Measurements from ENCODE around the gene RPS6KA2. TPM values are rescaled to one million over a fixed set of nuclear protein-coding genes. Genes with fewer than 3 reads are reported as not detected.

The RPS6KA2 gene
- total RNA-seq, 1 donor from 2014 or later = 33.7 TPM

GRCh38 chr6:166434336-166434735, 192.7 kb downstream of the RPS6KA2 start:
- Mint-ChIP-seq H3K4me1 (peaks cover 5% of the 10 kb centered on the region), H3K27ac (ENCODE audit: unreplicated experiment) (no peak overlapping the region), H3K36me3 (ENCODE audit: low read depth) (peaks cover 14% of the 10 kb centered on the region), H3K27me3 (ENCODE audit: low read depth) (no peaks in the 10 kb centered on the region), H3K9me3 (no peaks in the 10 kb centered on the region), H3K4me3 (no peak overlapping the region)
- no peak for TF ChIP-seq CTCF (conservative IDR thresholded peaks at IDR 0.05)
- DNase-seq (ENCODE audit: low read depth, low spot score) = no peak

GRCh38 chr6:166433096-166433495, 194.0 kb downstream of the RPS6KA2 start:
- Mint-ChIP-seq H3K4me3 (no peak overlapping the region), H3K4me1 (peaks cover 4% of the 10 kb centered on the region), H3K36me3 (ENCODE audit: low read depth) (peaks cover 18% of the 10 kb centered on the region), H3K27me3 (ENCODE audit: low read depth) (no peaks in the 10 kb centered on the region), H3K9me3 (no peaks in the 10 kb centered on the region), H3K27ac (ENCODE audit: unreplicated experiment) (no peak overlapping the region)
- no peak for DNase-seq (ENCODE audit: low read depth, low spot score)
- TF ChIP-seq CTCF (conservative IDR thresholded peaks at IDR 0.05) = no peak

- no peak for TF ChIP-seq CTCF (conservative IDR thresholded peaks at IDR 0.05)
- no peak overlapping the region for H3K4me3 Mint-ChIP-seq
- no peak overlapping the region for H3K27ac Mint-ChIP-seq (ENCODE audit: unreplicated experiment)
- no peaks in the 10 kb centered on the region for H3K27me3 Mint-ChIP-seq (ENCODE audit: low read depth)
- H3K36me3 Mint-ChIP-seq (ENCODE audit: low read depth) = peaks cover 18% of the 10 kb centered on the region
- DNase-seq (ENCODE audit: low read depth, low spot score) = no peak
- no peaks in the 10 kb centered on the region for H3K4me1 Mint-ChIP-seq
- no peaks in the 10 kb centered on the region for H3K9me3 Mint-ChIP-seq
These were observed 196.8 kb downstream of the RPS6KA2 start for GRCh38 chr6:166430269-166430668.

- no peak for TF ChIP-seq CTCF (conservative IDR thresholded peaks at IDR 0.05)
- H3K4me1 Mint-ChIP-seq = peaks cover 13% of the 10 kb centered on the region
- H3K4me3 Mint-ChIP-seq = no peak overlapping the region
- H3K27me3 Mint-ChIP-seq (ENCODE audit: low read depth) = no peaks in the 10 kb centered on the region
- no peak for DNase-seq (ENCODE audit: low read depth, low spot score)
- H3K36me3 Mint-ChIP-seq (ENCODE audit: low read depth) = peaks cover 12% of the 10 kb centered on the region
- no peaks in the 10 kb centered on the region for H3K9me3 Mint-ChIP-seq
- peak overlapping the region; percentile 59 for H3K27ac Mint-ChIP-seq (ENCODE audit: unreplicated experiment)
These were observed 202.6 kb downstream of the RPS6KA2 start for GRCh38 chr6:166424431-166424830.

- no peaks in the 10 kb centered on the region for H3K27me3 Mint-ChIP-seq (ENCODE audit: low read depth)
- no peak overlapping the region for H3K27ac Mint-ChIP-seq (ENCODE audit: unreplicated experiment)
- H3K9me3 Mint-ChIP-seq = no peaks in the 10 kb centered on the region
- no peak for DNase-seq (ENCODE audit: low read depth, low spot score)
- TF ChIP-seq CTCF (conservative IDR thresholded peaks at IDR 0.05) = no peak
- H3K4me3 Mint-ChIP-seq = no peak overlapping the region
- peaks cover 13% of the 10 kb centered on the region for H3K4me1 Mint-ChIP-seq
- peaks cover 9% of the 10 kb centered on the region for H3K36me3 Mint-ChIP-seq (ENCODE audit: low read depth)
These were observed 203.3 kb downstream of the RPS6KA2 start for GRCh38 chr6:166423781-166424180.

Data from neural crest cell (in vitro differentiated cells).